HG02840 (cell line): ENCODE measurements around the gene SCAPER.
"Not testable (repeated sequence)": the region's sequence is repeated elsewhere in the genome, so short reads cannot be mapped to it uniquely, and the experiment has no call there.

ENCODE experiments used
- ATAC-seq: cut with Tn5 transposase; IDR thresholded peaks from one replicate; pipeline ENCODE4 v1.9.1; 2021; ENCODE audit warnings: mild to moderate bottlenecking, moderate library complexity, moderate number of reproducible peaks; ENCODE audit not compliant: unreplicated experiment, low FRiP score

The SCAPER gene

DNA sequence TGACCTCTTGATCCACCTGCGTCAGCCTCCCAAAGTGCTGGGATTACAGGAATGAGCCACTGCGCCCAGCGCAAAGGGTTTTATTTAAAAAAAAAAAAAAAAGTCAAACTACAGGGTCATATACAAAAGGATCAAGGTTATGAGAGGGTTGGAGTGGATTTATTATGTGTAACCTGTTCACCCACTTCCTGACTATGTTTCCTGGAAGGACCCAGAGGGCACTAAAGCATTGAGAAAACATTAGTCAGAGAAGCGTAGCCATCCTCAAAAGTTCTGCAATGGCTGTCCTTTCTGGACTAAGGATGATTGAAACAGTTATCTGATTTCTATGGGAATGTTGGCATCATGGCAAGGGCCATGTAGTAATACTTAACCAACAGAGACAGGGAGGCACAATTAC lies 7.3 kb upstream of the SCAPER start:
- ATAC-seq, result no peak

DNA sequence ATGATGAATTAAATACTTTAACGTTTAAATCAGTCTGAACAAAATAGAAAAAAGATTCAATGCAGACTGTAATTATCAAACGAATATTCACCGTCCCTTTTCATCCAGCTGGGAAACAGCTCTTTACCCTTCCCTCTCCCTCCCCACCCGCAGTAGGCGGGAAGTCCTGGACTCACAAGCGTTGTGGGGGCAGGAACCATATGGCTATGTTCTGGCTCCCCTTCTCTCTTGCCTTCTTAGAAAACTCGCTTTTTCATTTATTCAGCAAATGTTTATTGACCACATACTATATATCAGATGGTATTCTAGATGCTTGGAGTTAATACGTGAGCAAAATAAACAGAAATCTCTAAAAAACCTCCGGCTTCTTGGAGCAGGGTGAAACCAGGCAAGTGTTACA lies 715 bp upstream of the SCAPER start:
- no peak for ATAC-seq

DNA sequence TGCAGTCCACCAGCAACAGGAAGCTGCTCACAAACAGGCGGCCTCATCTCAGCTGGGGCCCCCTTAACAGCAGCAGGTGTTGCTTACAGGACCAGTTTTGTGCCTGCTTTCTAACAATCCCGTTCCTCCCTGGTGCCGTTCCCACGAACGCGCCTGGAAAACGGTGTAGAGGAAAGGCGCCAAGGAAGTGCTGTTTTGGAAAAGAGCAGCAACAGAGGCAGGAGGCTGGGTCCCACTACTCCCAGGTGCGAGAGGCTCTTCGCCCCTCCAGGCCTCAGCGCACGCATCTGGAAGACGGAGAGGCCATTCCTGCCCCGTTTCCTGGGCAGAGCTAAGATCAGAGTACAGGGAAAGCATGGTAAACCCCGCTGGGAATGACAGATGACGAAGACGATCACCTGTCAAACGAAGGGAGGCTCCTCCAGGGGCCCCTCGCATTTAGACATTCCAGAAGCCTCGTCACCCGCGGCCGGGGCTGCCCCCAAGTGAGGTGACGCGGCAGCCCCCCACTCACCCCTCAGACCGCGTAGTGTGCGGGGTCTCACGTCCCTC lies 603 bp downstream of the SCAPER start:
- peak; percentile 24 for ATAC-seq

DNA sequence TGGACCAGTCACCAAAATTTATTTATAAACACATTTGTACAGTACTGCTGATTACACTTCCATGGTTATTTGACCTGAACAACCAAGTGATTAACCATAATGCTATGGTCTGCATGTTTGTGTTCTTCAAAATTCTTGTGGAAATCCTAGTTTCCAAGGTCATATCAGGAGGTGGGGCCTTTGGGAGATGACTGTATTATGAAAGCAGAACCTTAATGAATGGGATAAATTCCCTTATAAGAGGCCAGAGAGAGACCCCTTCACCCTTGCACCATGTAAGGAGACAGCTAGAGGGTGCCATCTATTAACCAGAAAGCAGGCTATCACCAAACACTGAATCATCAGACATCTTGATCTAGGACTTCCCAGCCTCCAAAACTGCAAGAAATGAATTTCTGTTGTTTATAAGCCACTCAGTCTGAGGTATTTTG lies 1.9 kb downstream of the SCAPER start:
- no peak for ATAC-seq

DNA sequence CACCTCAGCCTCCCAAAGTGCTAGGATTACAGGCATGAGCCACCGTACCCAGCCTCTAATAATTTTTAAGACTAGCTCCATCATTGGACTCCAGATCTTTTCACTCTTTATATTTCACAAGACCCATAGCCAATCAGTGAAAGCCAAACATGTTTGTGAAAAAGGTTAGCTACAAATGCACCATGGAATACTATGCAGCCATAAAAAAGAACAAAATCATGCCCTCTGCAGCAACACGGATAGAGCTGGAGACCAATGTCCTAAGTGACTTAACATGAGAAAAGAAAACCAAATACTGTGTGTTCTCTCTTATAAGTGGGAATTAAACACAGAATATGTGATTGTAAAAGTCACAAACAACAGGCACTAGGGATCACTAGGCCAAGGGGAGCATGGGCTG lies 3.2 kb downstream of the SCAPER start:
- ATAC-seq, result no peak

DNA sequence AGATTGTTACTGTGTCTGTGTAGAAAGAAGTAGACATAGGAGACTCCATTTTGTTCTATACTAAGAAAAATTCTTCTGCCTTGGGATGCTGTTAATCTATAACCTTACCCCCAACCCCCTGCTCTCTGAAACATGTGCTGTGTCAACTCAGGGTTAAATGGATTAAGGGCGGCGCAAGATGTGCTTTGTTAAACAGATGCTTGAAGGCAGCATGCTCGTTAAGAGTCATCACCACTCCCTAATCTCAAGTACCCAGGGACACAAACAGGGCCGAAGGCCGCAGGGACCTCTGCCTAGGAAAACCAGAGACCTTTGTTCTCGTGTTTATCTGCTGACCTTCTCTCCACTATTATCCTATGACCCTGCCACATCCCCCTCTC lies 5.2 kb downstream of the SCAPER start:
- ATAC-seq, result not testable (repeated sequence)

DNA sequence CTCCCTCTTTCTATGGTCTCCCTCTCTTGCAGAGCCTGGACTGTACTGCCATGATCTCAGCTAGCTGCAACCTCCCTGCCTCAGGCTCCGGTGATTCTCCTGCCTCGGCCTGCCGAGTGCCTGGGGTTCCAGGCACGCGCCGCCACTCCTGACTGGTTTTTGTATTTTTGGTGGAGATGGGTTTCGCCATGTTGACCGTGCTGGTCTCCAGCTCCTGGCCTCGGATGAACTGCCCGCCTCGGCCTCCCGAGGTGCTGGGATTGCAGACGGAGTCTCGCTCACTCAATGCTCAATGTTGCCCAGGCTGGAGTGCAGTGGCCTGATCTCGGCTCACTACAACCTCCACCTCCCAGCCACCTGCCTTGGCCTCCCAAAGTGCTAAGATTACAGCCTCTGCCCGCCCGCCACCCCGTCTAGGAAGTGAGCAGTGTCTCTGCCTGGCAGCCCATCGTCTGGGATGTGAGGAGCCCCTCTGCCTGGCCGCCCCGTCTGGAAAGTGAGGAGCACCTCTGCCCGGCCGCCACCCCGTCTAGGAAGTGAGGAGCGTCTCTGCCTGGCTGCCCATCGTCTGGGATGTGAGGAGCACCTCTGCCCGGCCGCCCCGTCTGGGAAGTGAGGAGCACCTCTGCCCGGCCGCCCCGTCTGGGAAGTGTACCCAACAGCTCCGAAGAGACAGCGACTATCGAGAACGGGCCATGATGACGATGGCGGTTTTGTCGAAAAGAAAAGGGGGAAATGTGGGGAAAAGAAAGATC lies 5.8 kb downstream of the SCAPER start:
- not testable (repeated sequence) for ATAC-seq

DNA sequence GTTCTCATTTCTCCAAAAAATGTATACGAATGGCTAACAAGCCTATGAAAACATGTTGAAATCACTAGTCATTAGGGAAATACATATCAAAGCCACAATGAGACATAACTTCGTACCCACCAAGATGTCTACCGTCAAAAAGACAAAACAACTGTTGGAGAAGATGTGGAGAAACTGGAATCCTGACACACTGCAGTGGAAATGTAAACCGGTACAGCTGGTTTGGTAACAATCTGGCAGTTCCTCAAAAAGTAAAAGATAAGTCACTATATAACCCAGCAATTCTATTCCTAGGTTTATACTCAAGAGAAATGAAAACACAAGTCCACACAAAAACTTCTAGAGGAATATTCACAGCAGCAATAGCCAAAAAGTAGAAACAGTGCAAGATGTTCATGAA lies 7.0 kb downstream of the SCAPER start:
- no peak for ATAC-seq

DNA sequence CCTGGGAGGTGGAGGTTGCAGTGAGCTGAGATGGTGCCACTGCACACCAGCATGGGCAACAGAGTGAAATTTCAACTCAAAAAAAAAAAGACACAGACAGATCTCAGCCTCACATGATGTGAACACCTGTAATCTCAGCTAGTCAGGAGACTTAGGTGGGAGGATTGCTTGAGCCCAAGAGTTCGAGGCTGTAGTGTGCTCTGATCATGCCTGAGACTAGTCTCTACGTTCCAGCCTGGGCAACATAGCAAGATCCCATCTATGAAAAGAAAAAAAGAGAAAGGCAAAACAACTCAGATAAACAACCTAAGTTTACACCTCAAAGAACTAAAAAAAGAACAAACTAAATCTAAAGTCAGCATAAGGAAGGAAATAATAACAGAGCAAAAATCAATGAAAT lies 11.0 kb downstream of the SCAPER start:
- no peak for ATAC-seq

DNA sequence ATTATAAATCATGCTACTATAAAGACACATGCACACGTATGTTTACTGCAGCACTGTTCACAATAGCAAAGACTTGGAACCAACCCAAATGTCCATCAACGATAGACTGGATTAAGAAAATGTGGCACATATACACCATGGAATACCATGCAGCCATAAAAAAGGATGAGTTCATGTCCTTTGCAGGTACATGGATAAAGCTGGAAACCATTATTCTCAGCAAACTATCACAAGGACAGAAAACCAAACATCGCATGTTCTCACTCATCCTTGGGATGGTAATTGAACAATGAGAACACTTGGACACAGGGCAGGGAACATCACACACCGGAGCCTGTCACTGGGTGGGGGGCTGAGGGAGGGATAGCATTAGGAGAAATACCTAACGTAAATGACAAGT lies 12.3 kb downstream of the SCAPER start:
- ATAC-seq, result not testable (repeated sequence)

DNA sequence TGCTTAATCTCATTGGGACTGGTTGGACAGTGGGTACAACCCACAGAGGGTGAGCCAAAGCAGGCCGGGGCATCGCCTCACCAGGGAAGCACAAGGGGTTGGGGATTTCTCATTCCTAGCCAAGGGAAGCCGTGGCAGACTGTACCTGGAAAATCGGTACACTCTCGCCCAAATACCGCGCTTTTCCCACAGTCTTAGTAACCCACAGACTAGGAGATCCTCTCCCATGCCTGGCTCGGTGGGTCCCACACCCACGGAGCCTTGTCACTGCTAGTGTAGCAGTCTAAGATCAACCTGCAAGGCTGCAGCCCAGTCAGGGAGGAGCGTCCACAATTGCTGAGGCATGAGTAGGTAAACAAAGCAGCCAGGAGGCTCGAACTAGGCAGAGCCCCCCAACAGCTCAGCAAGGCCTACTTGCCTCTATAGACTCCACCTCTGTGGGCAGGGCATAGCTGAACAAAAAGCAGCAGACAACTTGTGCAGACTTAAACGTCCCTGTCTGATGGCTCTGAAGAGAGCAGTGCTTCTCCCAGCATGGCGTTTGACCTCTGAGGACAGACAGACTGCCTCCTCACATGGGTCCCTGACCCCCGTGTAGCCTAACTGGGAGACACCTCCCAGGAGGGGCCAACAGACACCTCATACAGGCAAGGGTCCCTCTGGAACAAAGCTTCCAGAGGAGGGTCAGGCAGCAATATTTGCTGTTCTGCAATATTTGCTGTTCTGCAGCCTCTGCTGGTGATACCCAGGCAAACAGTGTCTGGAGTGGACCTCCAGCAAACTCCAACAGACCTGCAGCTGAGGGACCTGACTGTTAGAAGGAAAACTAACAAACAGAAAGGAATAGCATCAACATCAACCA lies 17.6 kb downstream of the SCAPER start:
- ATAC-seq, result not testable (repeated sequence)

DNA sequence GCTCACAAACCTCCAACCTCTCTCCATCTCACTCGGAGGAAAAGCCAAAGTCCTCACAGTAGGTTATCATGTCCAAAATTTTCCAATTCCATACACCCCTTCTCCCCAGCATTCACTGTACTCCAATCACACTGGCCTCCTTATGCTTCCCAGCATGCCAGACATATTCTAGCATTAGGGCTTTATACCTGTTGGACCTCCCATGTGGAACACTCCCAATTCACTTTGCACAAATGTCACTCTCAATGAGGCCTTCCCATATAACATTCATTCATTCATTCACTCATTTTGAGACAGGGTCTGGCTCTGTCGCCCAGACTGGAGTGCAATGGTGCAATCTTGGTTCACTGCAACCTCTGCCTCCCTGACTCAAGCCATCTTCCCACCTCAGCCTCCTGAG lies 19.9 kb downstream of the SCAPER start:
- ATAC-seq, result no peak

DNA sequence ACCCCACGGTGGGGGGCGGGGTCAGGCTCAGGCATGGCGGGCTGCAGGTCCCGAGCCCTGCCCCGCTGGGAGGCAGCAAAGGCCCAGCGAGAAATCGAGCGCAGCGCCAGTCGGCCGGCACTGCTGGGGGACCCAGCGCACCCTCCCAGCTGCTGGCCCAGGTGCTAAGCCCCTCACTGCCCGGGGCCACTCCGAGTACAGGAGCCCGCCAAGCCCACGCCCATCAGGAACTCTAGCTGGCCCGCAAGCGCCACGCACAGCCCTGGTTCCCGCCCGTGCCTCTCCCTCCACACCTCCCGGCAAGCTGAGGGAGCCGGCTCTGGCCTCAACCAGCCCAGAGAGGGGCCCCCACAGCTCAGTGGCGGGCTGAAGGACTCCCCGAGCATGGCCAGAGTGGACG lies 29.2 kb downstream of the SCAPER start:
- no peak for ATAC-seq

DNA sequence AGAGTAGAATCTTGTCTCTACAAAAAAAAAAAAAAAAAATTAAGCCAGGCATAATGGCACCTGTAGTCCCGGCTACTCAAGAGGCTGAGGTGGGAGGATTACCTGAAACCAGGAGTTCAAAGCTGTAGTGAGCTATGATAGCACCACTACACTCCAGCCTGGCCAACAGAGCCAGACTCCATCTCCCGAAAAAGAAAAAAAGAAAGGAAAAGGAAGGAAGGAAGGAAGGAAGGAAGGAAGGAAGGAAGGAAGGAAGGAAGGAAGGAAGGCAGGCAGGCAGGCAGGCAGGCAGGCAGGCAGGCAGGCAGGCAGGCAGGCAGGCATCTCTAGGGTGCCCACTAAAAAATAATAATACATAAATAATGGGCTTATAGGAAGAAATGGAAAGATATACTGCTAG lies 32.1 kb downstream of the SCAPER start:
- ATAC-seq, result not testable (repeated sequence)

DNA sequence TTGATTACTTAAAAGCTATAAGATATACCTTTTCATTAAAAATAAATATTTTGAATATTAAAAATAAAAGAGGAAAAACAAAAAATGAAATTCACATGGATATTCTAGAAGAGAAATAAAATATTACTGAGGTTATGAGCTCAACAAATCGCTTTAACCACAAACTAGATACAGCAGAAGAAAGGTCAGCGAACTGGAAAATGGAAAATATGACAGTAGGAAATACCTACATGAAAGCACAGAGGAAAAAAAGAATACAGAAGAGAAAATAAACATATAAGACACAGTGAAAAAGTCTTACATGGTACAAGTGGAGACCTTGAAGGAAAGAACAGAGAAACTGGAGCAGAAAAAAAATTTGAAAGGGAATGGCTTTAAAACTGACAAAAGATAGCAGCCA lies 33.2 kb downstream of the SCAPER start:
- ATAC-seq, result no peak

DNA sequence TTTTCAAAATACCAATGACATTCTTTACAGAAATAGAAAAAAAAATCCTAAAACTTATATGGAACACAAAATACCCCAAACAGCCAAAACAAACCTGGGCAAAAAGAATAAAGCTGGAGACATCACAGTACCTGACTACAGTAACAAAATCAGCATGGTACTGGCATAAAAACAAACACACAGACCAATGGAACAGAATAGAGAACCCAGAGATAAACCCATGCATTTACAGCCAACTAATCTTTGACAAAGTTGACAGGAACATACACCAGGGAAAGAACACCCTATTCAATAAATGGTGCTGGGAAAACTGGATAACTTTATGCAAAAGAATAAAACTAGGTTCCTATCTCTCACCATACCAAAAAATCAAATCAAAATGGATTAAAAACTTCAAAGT lies 36.4 kb downstream of the SCAPER start:
- ATAC-seq, result no peak

DNA sequence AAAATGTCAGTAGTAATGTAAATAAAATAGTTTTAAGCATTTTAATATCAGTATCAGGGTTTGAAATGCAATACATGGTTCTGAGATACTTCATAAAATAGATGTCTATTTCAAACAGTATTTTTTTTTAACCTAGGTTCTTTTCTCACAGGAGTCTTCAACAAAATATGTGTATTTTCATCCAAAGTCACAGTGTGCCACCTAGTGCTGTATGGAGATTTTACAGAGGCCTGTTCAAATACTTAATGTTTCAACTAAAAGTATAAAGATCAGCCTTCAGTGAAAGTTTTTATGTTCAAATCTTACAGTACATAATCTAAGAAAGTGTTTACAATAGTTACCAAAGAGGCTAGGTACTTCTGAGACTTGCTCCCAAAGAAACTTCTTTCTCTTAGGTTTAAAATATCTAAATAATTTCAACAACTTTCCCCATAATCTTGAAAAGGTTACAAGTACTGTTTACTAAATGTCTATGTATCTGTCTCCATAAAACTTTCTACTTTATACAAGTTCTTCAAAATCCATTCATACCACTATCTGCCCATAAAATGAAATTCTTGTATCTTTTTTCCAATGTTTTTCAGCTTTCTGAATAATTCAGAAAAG lies 38.3 kb downstream of the SCAPER start:
- ATAC-seq, result no peak

DNA sequence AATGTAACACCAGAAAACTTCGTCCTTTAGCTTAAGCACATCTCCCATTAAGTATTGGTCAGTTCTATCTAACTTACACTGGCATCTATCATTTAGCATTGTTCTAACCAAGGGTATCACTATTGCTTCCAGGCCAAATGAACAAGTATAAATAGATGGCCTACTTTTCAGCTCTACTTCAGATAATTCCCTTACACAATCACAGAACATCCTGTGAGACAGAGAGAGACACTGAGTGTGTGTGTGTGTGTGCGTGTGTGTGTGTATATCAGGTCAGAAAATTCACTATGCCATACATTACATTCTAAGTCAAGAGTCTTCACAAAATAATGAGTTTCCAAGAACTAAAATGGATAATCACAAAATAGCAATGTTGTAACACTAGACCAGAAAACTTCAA lies 39.1 kb downstream of the SCAPER start:
- no peak for ATAC-seq

DNA sequence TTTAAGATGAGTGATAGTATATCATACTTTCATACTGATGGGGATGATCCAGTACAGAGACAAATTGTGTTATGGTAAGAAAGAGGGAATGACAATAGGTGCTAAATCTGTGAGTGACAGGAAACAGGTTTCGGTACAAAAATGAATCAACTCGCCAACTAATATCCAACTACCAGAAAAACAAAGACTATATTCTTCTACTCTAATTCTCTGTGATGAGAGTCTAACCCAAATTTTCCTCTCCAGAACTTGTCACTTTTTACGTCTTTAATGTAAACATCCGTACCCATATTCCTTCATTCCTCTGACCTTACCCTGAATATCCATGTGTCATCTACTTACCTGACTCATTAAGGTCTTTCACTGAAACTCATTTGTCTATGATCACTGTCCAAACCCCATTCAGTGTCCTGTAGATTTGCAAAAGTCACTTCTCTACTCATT lies 39.6 kb downstream of the SCAPER start:
- no peak for ATAC-seq

DNA sequence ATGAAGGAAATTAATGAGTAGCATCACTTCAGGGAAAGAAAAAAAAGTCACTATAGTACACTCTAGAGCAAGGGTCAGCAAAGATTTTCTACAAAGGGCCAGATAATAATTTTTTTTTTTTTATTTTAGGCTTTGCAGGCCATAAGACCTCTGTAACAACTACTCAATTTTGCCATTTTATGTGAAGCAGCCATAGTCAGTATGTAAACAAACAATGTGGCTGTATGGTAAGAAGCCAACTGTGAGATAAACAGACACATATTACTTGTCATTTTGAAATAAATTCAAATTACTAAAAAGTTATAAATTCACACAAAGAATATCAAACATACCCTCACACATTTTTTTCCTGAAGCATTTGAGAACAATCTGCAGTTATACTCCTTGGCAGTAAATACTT lies 40.6 kb downstream of the SCAPER start:
- ATAC-seq, result no peak

DNA sequence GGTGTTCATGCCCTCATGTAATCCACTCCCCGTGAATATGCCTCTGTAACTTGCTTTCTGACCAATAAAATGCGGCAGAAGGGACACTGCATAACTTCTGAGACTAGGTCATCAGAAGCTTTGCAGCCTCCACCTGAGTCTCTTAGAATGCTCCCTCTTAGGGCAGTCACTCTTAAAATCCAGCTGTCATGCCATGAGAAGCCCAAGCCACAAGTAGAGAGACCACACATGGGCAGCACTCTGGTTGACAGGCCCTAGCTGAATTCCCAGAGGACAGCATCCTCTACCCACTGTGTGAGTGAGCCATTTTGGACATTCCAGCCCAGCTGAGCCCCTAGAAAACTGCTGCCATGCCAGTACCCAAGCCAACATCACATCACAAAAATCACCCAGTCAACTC lies 41.4 kb downstream of the SCAPER start:
- ATAC-seq, result no peak
